TTC549 (cell line): Measurements from ENCODE around the gene RANBP10.

Source experiments
- FAIRE-seq: peaks from 2 replicates; lab custom pipeline; 2012; peaks lifted over from hg19 to GRCh38; lab: Jason Lieb, UNC

Gene RANBP10

GRCh38 chr16:67675999-67676398, 130.4 kb downstream of the RANBP10 start:
- FAIRE-seq, result no peak

GRCh38 chr16:67675579-67675935, 130.8 kb downstream of the RANBP10 start:
- FAIRE-seq, result no peak

GRCh38 chr16:67674851-67675578, 131.3 kb downstream of the RANBP10 start:
- no peak for FAIRE-seq

GRCh38 chr16:67673712-67674580, 132.4 kb downstream of the RANBP10 start:
- no peak for FAIRE-seq
